AML-193 (cell line): ENCODE data around the gene NISCH.

Source experiments
- DNase-seq, 2 experiments: peaks; one replicate each; lab custom pipeline; 2025; lab: John Stamatoyannopoulos, UW

The NISCH gene

DNA sequence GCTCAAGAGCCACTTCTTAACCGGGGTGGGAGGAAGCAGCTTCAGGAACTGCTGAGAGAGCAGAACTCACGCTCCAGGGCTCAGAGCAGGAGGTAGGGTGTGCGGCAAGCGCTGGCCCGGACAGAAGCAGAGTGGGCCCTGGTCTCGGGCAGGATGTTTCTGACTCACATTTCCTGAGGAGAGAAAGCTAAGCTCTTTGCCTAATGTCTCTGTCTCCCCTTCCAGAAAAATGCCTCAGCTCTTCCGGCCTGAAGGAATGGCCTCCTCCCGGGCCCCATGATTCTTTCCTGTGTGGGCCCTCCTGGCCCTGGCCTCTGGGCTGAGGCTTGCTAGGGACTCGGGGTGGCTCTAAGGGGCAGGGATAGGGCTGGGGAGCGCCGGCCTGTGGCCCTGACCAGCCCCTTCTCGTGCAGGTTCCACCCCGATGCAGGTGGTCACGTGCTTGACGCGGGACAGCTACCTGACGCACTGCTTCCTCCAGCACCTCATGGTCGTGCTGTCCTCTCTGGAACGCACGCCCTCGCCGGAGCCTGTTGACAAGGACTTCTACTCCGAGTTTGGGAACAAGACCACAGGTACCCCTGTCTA lies 35.6 kb downstream of the NISCH start:
- DNase-seq: no peak

GRCh38 chr3:52492059-52492458 lies 36.7 kb downstream of the NISCH start:
- no peak for DNase-seq

DNA sequence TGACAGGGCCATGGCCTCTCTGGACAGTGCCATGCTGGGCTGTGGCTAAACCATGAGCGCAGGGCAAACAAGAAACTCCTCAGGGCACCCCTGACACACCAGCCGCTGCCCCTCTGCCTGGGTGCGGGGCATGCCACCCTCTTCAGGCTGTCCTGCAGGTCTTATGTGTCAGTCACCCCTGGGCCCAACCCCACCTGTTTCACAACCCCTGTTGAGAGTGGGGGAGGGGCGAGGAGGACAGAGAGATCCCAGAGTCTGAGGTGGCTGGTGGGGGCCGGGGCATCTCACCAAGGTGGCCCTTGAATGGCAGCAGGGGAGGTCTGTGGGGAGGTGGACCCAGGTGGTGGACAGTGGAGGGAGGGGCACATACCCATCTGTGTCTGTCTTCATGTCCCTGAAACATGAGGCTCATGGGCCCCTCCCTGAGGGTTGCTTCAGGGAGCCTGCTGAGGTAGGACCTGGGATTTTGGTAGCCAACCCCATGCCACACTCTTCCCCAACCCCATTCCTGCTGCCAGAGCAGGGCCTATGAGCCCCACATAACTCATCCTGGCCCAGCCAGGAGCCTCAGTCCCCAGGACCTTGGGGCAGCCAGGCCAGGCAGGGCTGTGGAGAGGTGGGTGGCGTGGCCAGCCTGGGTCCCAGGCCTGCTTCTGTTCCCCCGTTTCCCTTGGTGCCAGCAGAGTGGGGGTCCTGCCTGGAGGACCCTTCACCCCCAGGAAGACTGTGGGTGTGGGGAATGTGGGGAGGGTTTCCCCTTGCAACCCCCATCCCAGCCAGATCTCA lies 38.0 kb downstream of the NISCH start:
- no peak for DNase-seq

GRCh38 chr3:52494445-52494844 lies 39.0 kb downstream of the NISCH start:
- no peak for DNase-seq

DNA sequence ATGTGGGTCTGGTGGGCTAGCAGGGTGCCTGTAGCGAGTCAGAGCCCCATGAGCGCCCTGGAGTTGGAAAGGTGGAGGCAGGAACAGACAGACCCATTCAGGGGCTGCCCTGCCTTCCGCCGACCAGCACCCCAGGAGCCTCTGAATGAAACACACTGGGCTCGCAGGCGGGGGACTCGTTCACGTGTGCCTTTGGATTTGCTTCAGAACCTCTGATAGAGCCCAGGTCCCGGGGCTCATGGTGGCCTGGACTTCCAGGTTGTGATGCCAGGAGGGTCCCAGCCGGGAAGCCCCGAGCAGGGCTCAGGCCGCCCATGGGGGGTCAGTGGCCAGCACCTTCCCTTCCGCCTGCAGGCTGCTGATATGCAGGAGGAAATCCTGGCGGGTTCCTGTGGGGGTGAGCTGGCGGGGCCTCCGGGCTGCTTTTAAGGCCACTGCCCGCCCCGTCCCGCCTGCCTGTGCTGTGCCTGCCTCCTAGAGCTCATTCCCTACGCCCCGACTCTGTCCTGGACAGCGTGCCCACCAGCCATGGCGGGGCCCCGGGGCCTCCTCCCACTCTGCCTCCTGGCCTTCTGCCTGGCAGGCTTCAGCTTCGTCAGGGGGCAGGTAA lies 39.6 kb downstream of the NISCH start, which contains the start of gene STAB1:
TSS of gene STAB1 (plus strand) at position 453 of the 610 bp plus-strand sequence. CDS start at position 529, 76 bp downstream.
- no peak for DNase-seq

GRCh38 chr3:52495777-52496602 lies 40.6 kb downstream of the NISCH start:
- no peak for DNase-seq

DNA sequence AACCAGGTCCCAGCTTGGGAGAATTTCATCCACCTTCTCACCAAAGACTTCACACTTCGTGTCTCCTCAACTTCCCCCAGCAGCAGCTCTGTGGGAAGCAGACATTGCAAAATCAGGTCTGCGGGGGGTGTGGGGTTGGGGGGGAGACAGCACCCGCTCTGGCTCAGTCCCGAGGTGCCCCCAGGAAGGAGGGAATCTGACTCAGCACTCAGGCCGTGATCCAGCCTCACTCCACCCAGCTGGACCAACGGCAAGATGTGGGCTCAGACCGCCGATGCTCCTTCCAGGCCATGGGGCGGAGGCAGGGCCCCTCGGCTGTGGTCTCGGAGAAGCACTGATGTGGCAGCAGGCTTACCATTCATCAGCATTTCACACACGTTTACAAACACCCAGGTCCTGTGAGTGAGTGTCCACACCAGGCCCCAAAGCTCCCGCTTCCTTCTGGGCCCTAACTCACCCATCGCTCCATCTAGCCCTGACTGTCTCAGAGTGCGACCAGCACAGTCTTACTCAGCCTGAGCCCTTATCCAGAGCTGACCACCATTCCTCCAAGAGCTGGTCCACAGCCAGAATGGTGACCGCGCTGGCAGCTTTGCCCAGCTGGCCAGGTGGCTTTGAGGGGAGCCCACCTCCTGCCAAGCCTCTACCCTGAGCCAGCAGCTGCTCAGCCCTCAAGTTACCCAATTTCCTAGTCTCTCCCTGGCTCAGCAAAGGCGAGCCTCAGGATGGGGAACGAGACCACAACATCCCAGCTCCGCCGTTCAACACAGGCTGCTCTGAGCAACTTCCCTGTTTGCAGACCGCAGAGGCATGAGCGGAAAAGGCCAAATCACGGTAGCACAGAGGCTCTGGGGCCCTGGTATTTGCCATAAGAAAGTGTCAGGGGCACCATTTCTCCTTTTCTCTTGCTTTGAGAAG lies 43.0 kb downstream of the NISCH start:
- DNase-seq: peak; percentile 100

DNA sequence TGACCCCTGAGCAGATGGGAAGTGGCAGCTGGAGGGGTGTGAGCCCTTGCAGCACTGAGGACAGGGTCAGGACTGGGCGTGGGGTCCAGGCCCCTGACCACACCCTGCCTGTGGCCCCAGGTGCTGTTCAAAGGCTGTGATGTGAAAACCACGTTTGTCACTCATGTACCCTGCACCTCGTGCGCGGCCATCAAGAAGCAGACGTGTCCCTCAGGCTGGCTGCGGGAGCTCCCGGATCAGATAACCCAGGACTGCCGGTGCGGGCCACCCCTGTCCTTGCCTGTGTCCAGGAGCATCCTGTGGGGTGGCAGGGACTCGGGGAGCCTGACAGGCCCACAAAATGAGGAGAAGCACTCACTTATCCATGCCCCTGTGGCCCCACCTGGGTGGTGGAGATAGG lies 45.6 kb downstream of the NISCH start:
- DNase-seq: no peak

DNA sequence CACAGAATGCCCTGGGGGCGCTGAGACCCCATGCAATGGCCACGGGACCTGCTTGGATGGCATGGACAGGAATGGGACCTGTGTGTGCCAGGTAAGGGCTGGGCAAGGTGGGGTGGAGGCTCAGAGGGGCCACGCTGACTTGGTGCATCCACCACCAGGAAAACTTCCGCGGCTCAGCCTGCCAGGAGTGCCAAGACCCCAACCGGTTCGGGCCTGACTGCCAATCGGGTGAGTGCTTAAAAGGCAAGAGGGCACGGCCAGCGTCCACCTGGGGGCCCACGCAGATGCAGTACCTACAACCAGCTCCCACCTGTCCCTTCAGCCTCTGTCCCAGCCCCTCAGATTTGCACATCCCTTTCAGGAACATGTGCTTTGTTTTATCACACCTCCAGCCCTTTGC lies 46.6 kb downstream of the NISCH start:
- no peak for DNase-seq

GRCh38 chr3:52502808-52503350 lies 47.5 kb downstream of the NISCH start:
- DNase-seq: no peak

- no peak for DNase-seq
These were observed 48.5 kb downstream of the NISCH start for GRCh38 chr3:52503788-52504424.

GRCh38 chr3:52504977-52505376 lies 49.6 kb downstream of the NISCH start:
- no peak for DNase-seq

- no peak for DNase-seq
These were observed 51.0 kb downstream of the NISCH start for GRCh38 chr3:52506266-52506966.

- no peak for DNase-seq
These were observed 52.0 kb downstream of the NISCH start for GRCh38 chr3:52507359-52507758.

- no peak for DNase-seq
These were observed 54.4 kb downstream of the NISCH start for GRCh38 chr3:52509753-52510328.

DNA sequence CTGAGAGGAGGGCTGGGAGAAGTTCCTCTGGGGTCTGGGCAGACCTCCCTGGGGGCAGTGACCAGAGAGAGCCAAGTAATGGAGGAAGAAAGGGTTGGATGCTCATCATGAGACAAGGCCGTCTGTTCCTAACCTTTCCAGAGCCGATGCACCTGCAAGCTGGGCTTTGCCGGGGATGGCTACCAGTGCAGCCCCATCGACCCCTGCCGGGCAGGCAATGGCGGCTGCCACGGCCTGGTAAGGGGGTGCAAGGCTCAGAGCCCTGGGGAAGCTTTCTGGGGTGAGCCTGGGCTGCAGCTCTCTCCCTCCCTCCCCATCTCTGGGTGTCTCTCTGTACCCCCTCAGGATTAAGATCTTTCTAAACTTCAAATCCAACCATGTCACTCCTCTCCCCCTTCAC lies 56.1 kb downstream of the NISCH start:
- DNase-seq: no peak

- DNase-seq: no peak
These were observed 56.7 kb downstream of the NISCH start for GRCh38 chr3:52512105-52512504.

GRCh38 chr3:52512727-52513126 lies 57.3 kb downstream of the NISCH start:
- no peak for DNase-seq

DNA sequence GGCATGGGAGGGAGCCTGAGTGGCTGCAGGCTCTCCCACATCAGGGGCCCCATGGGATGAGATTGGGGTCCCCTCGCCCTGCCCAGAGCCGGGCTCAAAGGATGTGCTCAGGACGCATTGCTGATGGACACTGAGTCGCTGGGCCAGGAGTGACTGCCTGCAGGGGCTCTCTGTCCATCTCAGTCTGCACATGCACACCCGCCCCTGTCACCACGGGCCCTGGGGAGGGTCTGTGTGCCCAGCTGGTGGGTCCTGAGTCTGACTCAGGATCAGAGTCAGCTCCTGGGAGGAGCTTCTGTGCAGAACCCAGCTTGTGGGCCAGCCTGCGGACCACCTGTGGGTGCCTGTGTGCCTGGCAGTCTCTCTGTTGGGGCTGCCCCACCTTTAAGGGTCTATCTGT lies 57.9 kb downstream of the NISCH start:
- no peak for DNase-seq
